ENCODE measurements around the gene UGT2A3. TPM values are rescaled to one million over a fixed set of nuclear protein-coding genes. Genes with fewer than 3 reads are reported as not detected.
"Not testable (repeated sequence)": the region's sequence is repeated elsewhere in the genome, so short reads cannot be mapped to it uniquely, and the experiment has no call there.

UGT2A3 gene
- total RNA-seq = not detected in 2 replicates

- DNase-seq (ENCODE audit: low read depth, low spot score) = no peak
Observed at GRCh38 chr4:68951078-68951805, at the start of gene UGT2A3. TSS of gene UGT2A3 (minus strand) at chr4:68951804. CDS start at chr4:68951760, 44 bp downstream.

GRCh38 chr4:68997040-68997439, 45.4 kb upstream of the UGT2A3 start:
- no peak for DNase-seq (ENCODE audit: low read depth, low spot score)

GRCh38 chr4:68995292-68995691, 43.7 kb upstream of the UGT2A3 start:
- no peak for DNase-seq (ENCODE audit: low read depth, low spot score)

GRCh38 chr4:68987007-68987406, 35.4 kb upstream of the UGT2A3 start:
- no peak for DNase-seq (ENCODE audit: low read depth, low spot score)

- no peak for DNase-seq (ENCODE audit: low read depth, low spot score)
Observed at GRCh38 chr4:68985442-68985841, 33.8 kb upstream of the UGT2A3 start.

GRCh38 chr4:68984947-68985346, 33.3 kb upstream of the UGT2A3 start:
- DNase-seq (ENCODE audit: low read depth, low spot score) = no peak

- DNase-seq (ENCODE audit: low read depth, low spot score) = no peak
Observed at GRCh38 chr4:68963374-68963773, 11.8 kb upstream of the UGT2A3 start.

- no peak for DNase-seq (ENCODE audit: low read depth, low spot score)
Observed at GRCh38 chr4:68962868-68963267, 11.3 kb upstream of the UGT2A3 start.

GRCh38 chr4:68960294-68961163, 8.9 kb upstream of the UGT2A3 start:
- DNase-seq (ENCODE audit: low read depth, low spot score) = no peak

GRCh38 chr4:68959085-68959484, 7.5 kb upstream of the UGT2A3 start:
- DNase-seq (ENCODE audit: low read depth, low spot score) = not testable (repeated sequence)

GRCh38 chr4:68954126-68954525, 2.5 kb upstream of the UGT2A3 start:
- DNase-seq (ENCODE audit: low read depth, low spot score) = no peak

GRCh38 chr4:68953056-68953596, 1.5 kb upstream of the UGT2A3 start:
- no peak for DNase-seq (ENCODE audit: low read depth, low spot score)

GRCh38 chr4:68951806-68952585, 392 bp upstream of the UGT2A3 start:
- DNase-seq (ENCODE audit: low read depth, low spot score) = no peak

- no peak for DNase-seq (ENCODE audit: low read depth, low spot score)
Observed at GRCh38 chr4:68950033-68950432, 1.6 kb downstream of the UGT2A3 start.

- no peak for DNase-seq (ENCODE audit: low read depth, low spot score)
Observed at GRCh38 chr4:68948985-68949384, 2.6 kb downstream of the UGT2A3 start.

- DNase-seq (ENCODE audit: low read depth, low spot score) = no peak
Observed at GRCh38 chr4:68948044-68948743, 3.4 kb downstream of the UGT2A3 start.

- no peak for DNase-seq (ENCODE audit: low read depth, low spot score)
Observed at GRCh38 chr4:68929076-68929737, 22.4 kb downstream of the UGT2A3 start.

- DNase-seq (ENCODE audit: low read depth, low spot score) = no peak
Observed at GRCh38 chr4:68927165-68927564, 24.4 kb downstream of the UGT2A3 start.

- DNase-seq (ENCODE audit: low read depth, low spot score) = not testable (repeated sequence)
Observed at GRCh38 chr4:68922202-68922601, 29.4 kb downstream of the UGT2A3 start.

GRCh38 chr4:68921051-68921450, 30.6 kb downstream of the UGT2A3 start:
- DNase-seq (ENCODE audit: low read depth, low spot score) = no peak
